ENCODE data around the gene LRRC45.
"Not testable (repeated sequence)": the region's sequence is repeated elsewhere in the genome, so short reads cannot be mapped to it uniquely, and the experiment has no call there.

GRCh38 chr17:81981511-81981910, 41.6 kb upstream of the LRRC45 start:
- TF ChIP-seq, protein P1, sequence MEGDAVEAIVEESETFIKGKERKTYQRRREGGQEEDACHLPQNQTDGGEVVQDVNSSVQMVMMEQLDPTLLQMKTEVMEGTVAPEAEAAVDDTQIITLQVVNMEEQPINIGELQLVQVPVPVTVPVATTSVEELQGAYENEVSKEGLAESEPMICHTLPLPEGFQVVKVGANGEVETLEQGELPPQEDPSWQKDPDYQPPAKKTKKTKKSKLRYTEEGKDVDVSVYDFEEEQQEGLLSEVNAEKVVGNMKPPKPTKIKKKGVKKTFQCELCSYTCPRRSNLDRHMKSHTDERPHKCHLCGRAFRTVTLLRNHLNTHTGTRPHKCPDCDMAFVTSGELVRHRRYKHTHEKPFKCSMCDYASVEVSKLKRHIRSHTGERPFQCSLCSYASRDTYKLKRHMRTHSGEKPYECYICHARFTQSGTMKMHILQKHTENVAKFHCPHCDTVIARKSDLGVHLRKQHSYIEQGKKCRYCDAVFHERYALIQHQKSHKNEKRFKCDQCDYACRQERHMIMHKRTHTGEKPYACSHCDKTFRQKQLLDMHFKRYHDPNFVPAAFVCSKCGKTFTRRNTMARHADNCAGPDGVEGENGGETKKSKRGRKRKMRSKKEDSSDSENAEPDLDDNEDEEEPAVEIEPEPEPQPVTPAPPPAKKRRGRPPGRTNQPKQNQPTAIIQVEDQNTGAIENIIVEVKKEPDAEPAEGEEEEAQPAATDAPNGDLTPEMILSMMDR (IDR thresholded peaks at IDR 0.05), result not testable (repeated sequence)
- not testable (repeated sequence) for TF ChIP-seq POLR2A (IDR thresholded peaks at IDR 0.05)

Data from adrenal gland (tissue), 5 donors.